Esophagus squamous epithelium (tissue), 4 donors: ENCODE results near the gene CMYA5.

Experiments
- CTCF ChIP-seq, 6 experiments: fragments of 450-650 bp in 4 of 6; fragments of 200-600 bp in 2 of 6; sonication (generic) in 2 of 6; IDR thresholded peaks; one replicate each; pipeline ENCODE4 v1.5.1; 2016 to 2019; ENCODE audit warnings: antibody characterized with exemption in 6 of 6, mild to moderate bottlenecking in 4 of 6, moderate library complexity in 4 of 6
- POLR2A ChIP-seq, 4 donors: fragments of 450-650 bp; IDR thresholded peaks; one replicate each; pipeline ENCODE4 v1.6.1; 2017; ENCODE audit warnings: antibody characterized with exemption in 4 of 4, mild to moderate bottlenecking in 4 of 4, moderate library complexity in 3 of 4

- no peak for TF ChIP-seq CTCF (IDR thresholded peaks at IDR 0.05)
- no peak for TF ChIP-seq POLR2A (IDR thresholded peaks at IDR 0.05)
Measured at GRCh38 chr5:79743846-79744605, 54.4 kb downstream of the CMYA5 start.
